HFF-Myc (cell line): ENCODE data around the gene POU2F2.

Experiments used
- DNase-seq: peaks from one replicate; pipeline ENCODE4 v3.0.0-alpha.2; 2011; ENCODE audit warnings: low read depth; ENCODE audit errors: extremely low read depth
- H3K4me3 ChIP-seq: replicated peaks from 2 replicates; pipeline ENCODE4 v1.5.1; 2011; ENCODE audit warnings: low read depth, mild to moderate bottlenecking, control low read depth, low read length
- CTCF ChIP-seq: IDR thresholded peaks from 2 replicates; pipeline ENCODE4 v1.5.1; 2012; ENCODE audit warnings: mild to moderate bottlenecking, low read depth, low read length, control low read depth; ENCODE audit errors: missing control alignments

The POU2F2 gene

GRCh38 chr19:42155796-42156195 is 23.6 kb upstream of the POU2F2 start:
- TF ChIP-seq CTCF: no peak
- DNase-seq: no peak
- no peak overlapping the region for H3K4me3 ChIP-seq

GRCh38 chr19:42154471-42155323 is 22.5 kb upstream of the POU2F2 start:
- no peak overlapping the region for H3K4me3 ChIP-seq
- no peak for DNase-seq
- no peak for TF ChIP-seq CTCF

DNA sequence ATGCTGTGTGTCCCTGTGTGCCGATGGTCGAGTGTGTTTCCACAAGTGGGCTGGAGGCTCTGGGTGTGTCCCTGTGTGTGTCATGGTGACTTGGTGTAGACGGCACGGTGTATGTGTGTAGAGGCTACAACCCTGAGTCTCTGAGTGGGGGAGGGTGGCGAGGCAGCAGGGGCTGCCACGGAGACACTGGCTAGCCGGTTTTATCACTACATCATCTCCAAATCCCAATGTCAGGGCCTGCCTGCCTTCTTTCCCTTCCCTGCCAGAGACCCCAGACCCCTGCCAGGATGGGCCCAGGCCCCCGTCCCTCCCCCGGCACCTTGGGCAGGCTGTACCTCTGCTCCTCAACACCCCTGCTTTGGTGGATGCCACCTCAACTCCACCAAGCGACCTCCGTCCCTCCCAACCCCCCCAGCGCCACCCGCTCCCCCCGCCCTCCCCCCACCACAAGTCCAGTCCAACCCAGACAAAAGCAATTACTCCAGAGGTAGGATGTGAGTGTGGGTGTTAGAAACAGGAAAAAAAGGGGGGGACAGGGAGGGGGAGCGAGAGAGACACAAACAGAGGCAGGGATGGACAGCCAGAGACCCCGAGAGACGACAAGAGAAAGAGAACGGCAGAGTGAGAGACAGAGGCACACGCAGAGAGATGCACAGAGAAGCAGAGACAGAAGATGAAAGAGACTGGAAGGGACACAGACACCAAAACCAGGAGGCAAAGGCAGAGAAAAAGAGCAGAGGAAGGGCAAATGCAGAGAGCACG is 21.6 kb upstream of the POU2F2 start:
- H3K4me3 ChIP-seq: no peak overlapping the region
- no peak for TF ChIP-seq CTCF
- no peak for DNase-seq

DNA sequence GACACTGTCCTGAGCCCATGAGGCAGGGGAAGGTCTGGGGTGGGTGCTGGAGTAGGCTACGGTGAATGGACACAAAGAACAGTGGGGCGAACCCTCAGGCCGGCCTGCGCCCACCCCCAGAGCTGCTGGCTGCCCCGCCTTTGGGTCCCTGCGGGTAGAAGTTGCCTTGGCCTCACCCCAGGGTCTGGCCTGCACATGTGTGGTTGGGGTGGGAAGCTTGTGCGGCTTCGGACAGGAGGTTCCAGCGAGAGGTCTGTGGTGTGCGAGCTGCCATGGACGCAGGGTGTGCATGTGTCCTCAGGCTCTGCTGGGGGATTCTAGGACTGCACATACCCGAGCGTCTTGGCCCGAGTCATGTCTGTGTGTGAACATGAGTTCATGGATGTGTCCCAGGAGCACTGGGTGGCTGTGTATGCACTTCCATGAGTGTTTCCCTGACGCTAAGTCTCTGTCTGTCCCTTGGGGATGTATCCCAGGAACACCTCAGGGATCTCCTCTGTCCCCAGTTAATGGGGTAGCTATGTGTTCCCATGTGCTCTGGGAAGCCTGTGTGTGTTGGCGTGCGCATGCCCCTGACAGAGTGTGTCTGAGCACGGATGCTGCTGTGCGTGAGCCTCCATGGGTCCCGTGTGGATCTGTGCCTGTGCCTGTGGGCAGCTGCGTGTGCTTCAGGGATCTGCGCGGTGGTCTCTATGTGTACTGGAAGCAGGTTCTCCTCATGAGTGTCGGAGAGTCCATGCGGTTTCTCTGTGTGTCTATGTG is 20.8 kb upstream of the POU2F2 start:
- H3K4me3 ChIP-seq: no peak overlapping the region
- TF ChIP-seq CTCF: no peak
- DNase-seq: no peak

- H3K4me3 ChIP-seq: no peak overlapping the region
- no peak for DNase-seq
- TF ChIP-seq CTCF: no peak
Observed at GRCh38 chr19:42151782-42152684, 19.8 kb upstream of the POU2F2 start.

GRCh38 chr19:42150911-42151361 is 18.7 kb upstream of the POU2F2 start:
- no peak for TF ChIP-seq CTCF
- H3K4me3 ChIP-seq: no peak overlapping the region
- no peak for DNase-seq
